SK-N-SH treated with all-trans-retinoic acid at 6 μM for 48 hours (cell line): Measurements from ENCODE around the gene MRFAP1.

ENCODE experiments used
- ARNTL ChIP-seq: fragments of 450-650 bp; formaldehyde crosslinking; IDR thresholded peaks from 2 replicates; pipeline ENCODE4 v1.5.0; 2020; ENCODE audit warnings: low read depth, mild to moderate bottlenecking, moderate library complexity, borderline replicate concordance
- CREB5 ChIP-seq: fragments of 250-450 bp; sonication (Bioruptor Pico); IDR thresholded peaks from 2 replicates; pipeline ENCODE4 v1.5.1; 2020; ENCODE audit warnings: low read depth, mild to moderate bottlenecking, moderate library complexity
- CSRNP3 ChIP-seq: fragments of 250-450 bp; sonication (Bioruptor Pico); IDR thresholded peaks from 2 replicates; pipeline ENCODE4 v1.5.1; 2021; ENCODE audit warnings: mild to moderate bottlenecking, moderate library complexity
- ESRRG ChIP-seq: fragments of 250-450 bp; sonication (Bioruptor Pico); IDR thresholded peaks from 2 replicates; pipeline ENCODE4 v1.6.1; 2021; ENCODE audit warnings: mild to moderate bottlenecking
- ISL1 ChIP-seq: fragments of 250-450 bp; sonication (Bioruptor Pico); IDR thresholded peaks from 2 replicates; pipeline ENCODE4 v2.1.2; 2022; ENCODE audit warnings: mild to moderate bottlenecking, moderate library complexity
- OSR1 ChIP-seq: fragments of 250-450 bp; sonication (Bioruptor Pico); IDR thresholded peaks from 2 replicates; pipeline ENCODE4 v1.8.0; 2022; ENCODE audit warnings: moderate library complexity, mild to moderate bottlenecking, inconsistent platforms
- ZFP3 ChIP-seq: fragments of 250-450 bp; sonication (Bioruptor Pico); IDR thresholded peaks from 2 replicates; pipeline ENCODE4 v1.5.0; 2020; ENCODE audit warnings: mild to moderate bottlenecking, moderate library complexity
- ZFP30 ChIP-seq: fragments of 450-650 bp; formaldehyde crosslinking; IDR thresholded peaks from 2 replicates; pipeline ENCODE4 v1.5.0; 2022; ENCODE audit warnings: mild to moderate bottlenecking, moderate library complexity
- ZNF565 ChIP-seq: fragments of 450-650 bp; formaldehyde crosslinking; conservative IDR thresholded peaks from 2 replicates; pipeline ENCODE4 v1.5.0; 2020; ENCODE audit warnings: low read depth, mild to moderate bottlenecking, moderate library complexity
- TF ChIP-seq, protein P1 (sequence below): fragments of 250-450 bp; sonication (Bioruptor Pico); IDR thresholded peaks from 2 replicates; pipeline ENCODE4 v1.5.0; 2020; ENCODE audit warnings: mild to moderate bottlenecking, moderate library complexity
- TF ChIP-seq, protein P2 (sequence below): fragments of 250-450 bp; sonication (Bioruptor Pico); IDR thresholded peaks from 2 replicates; pipeline ENCODE4 v1.8.0; 2020; ENCODE audit warnings: mild to moderate bottlenecking, moderate library complexity, borderline replicate concordance

- TF ChIP-seq ESRRG (no peak), ISL1 (CRISPR knock-in tag) (no peak), ARNTL (CRISPR knock-in tag) (no peak), CREB5 (CRISPR knock-in tag) (no peak), OSR1 (CRISPR knock-in tag) (no peak), ZFP3 (CRISPR knock-in tag) (no peak), ZNF565 (CRISPR knock-in tag) (no peak), CSRNP3 (CRISPR knock-in tag) (no peak), ZFP30 (CRISPR knock-in tag) (no peak)
- TF ChIP-seq, protein P1, sequence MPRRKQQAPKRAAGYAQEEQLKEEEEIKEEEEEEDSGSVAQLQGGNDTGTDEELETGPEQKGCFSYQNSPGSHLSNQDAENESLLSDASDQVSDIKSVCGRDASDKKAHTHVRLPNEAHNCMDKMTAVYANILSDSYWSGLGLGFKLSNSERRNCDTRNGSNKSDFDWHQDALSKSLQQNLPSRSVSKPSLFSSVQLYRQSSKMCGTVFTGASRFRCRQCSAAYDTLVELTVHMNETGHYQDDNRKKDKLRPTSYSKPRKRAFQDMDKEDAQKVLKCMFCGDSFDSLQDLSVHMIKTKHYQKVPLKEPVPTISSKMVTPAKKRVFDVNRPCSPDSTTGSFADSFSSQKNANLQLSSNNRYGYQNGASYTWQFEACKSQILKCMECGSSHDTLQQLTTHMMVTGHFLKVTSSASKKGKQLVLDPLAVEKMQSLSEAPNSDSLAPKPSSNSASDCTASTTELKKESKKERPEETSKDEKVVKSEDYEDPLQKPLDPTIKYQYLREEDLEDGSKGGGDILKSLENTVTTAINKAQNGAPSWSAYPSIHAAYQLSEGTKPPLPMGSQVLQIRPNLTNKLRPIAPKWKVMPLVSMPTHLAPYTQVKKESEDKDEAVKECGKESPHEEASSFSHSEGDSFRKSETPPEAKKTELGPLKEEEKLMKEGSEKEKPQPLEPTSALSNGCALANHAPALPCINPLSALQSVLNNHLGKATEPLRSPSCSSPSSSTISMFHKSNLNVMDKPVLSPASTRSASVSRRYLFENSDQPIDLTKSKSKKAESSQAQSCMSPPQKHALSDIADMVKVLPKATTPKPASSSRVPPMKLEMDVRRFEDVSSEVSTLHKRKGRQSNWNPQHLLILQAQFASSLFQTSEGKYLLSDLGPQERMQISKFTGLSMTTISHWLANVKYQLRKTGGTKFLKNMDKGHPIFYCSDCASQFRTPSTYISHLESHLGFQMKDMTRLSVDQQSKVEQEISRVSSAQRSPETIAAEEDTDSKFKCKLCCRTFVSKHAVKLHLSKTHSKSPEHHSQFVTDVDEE (CRISPR knock-in tag): no peak
- TF ChIP-seq, protein P2, sequence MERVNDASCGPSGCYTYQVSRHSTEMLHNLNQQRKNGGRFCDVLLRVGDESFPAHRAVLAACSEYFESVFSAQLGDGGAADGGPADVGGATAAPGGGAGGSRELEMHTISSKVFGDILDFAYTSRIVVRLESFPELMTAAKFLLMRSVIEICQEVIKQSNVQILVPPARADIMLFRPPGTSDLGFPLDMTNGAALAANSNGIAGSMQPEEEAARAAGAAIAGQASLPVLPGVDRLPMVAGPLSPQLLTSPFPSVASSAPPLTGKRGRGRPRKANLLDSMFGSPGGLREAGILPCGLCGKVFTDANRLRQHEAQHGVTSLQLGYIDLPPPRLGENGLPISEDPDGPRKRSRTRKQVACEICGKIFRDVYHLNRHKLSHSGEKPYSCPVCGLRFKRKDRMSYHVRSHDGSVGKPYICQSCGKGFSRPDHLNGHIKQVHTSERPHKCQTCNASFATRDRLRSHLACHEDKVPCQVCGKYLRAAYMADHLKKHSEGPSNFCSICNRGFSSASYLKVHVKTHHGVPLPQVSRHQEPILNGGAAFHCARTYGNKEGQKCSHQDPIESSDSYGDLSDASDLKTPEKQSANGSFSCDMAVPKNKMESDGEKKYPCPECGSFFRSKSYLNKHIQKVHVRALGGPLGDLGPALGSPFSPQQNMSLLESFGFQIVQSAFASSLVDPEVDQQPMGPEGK (CRISPR knock-in tag): no peak
These were observed 33.4 kb downstream of the MRFAP1 start for GRCh38 chr4:6673660-6674499.
